Naive thymus-derived CD4-positive, alpha-beta T cell (primary cell): ENCODE results near the gene NAV2. TPM values are rescaled to one million over a fixed set of nuclear protein-coding genes. Genes with fewer than 3 reads are reported as not detected.
"Not testable (repeated sequence)": the region's sequence is repeated elsewhere in the genome, so short reads cannot be mapped to it uniquely, and the experiment has no call there.

Source experiments
- ATAC-seq: fragments of 150-1000 bp; cut with Tn5 transposase; 2 replicates; pipeline ENCODE4 v1.10.0; 2021; ENCODE audit warnings: mild to moderate bottlenecking, moderate library complexity
- CTCF ChIA-PET: fragments of 350-600 bp; sonication (Branson Sonifier 250); formaldehyde crosslinking; loops from one replicate; lab custom pipeline; 2021; ENCODE audit warnings: antibody characterized with exemption; lab: Charles Lee
- POLR2A ChIA-PET: fragments of 350-600 bp; sonication (Branson Sonifier 250); formaldehyde crosslinking; loops from one replicate; lab custom pipeline; 2021; ENCODE audit warnings: antibody characterized with exemption, inconsistent platforms; lab: Charles Lee
- DNase-seq, 9 donors: peaks; one replicate each; pipeline versions ENCODE4 v3.0.0 to v3.0.0-alpha.2; 2020 to 2022; ENCODE audit warnings: mixed read lengths in 1 of 9
- H3K27ac ChIP-seq: one replicate; pipeline ENCODE4 v1.7.0; 2013; ENCODE audit warnings: mild to moderate bottlenecking, low read depth, low read length, moderate library complexity
- H3K27me3 ChIP-seq, 2 donors: one replicate each; pipeline ENCODE4 v1.7.0; 2013; ENCODE audit warnings: low read length in 2 of 2, mild to moderate bottlenecking in 2 of 2, moderate library complexity in 2 of 2; ENCODE audit not compliant: control insufficient read depth in 2 of 2, insufficient read depth in 2 of 2
- H3K36me3 ChIP-seq, 3 experiments: 1 replicate in 2 of 3; 2 replicates in 1 of 3; pipeline ENCODE4 v1.7.0; 2013; ENCODE audit warnings: low read length in 3 of 3, mild to moderate bottlenecking in 3 of 3, moderate library complexity in 1 of 3; ENCODE audit not compliant: insufficient read depth in 3 of 3, control insufficient read depth in 2 of 3
- H3K4me1 ChIP-seq, 2 donors: one replicate each; pipeline ENCODE4 v1.7.0; 2013; ENCODE audit warnings: low read length in 2 of 2, mild to moderate bottlenecking in 2 of 2, moderate library complexity in 1 of 2; ENCODE audit not compliant: control insufficient read depth in 2 of 2, insufficient read depth in 2 of 2
- H3K4me3 ChIP-seq: 2 replicates; pipeline ENCODE4 v1.7.0; 2013; ENCODE audit warnings: mild to moderate bottlenecking, low read length
- H3K9me3 ChIP-seq, 3 experiments: 1 replicate in 2 of 3; 2 replicates in 1 of 3; pipeline ENCODE4 v1.7.0; 2013; ENCODE audit warnings: low read length in 3 of 3; ENCODE audit not compliant: control insufficient read depth in 2 of 3
- H3K27ac Mint-ChIP-seq, 9 donors: one replicate each; pipeline ENCODE4 v1.8.0; 2020 to 2022; ENCODE audit warnings: mixed read lengths in 9 of 9, mild to moderate bottlenecking in 8 of 9, moderate library complexity in 5 of 9, inconsistent platforms in 2 of 9
- H3K27me3 Mint-ChIP-seq, 5 donors: one replicate each; pipeline ENCODE4 v1.8.0; 2021 to 2022; ENCODE audit warnings: mixed read lengths in 5 of 5, mild to moderate bottlenecking in 1 of 5
- H3K36me3 Mint-ChIP-seq, 5 donors: one replicate each; pipeline ENCODE4 v1.8.0; 2020 to 2022; ENCODE audit warnings: mixed read lengths in 5 of 5, mild to moderate bottlenecking in 3 of 5, inconsistent platforms in 1 of 5
- H3K4me1 Mint-ChIP-seq, 7 donors: one replicate each; pipeline ENCODE4 v1.8.0; 2020 to 2022; ENCODE audit warnings: mixed read lengths in 7 of 7, mild to moderate bottlenecking in 3 of 7, inconsistent platforms in 1 of 7
- H3K4me3 Mint-ChIP-seq, 10 donors: one replicate each; pipeline ENCODE4 v1.8.0; 2020 to 2022; ENCODE audit warnings: mild to moderate bottlenecking in 10 of 10, mixed read lengths in 10 of 10, moderate library complexity in 6 of 10, inconsistent platforms in 2 of 10
- H3K9me3 Mint-ChIP-seq, 11 donors: one replicate each; pipeline ENCODE4 v1.8.0; 2020 to 2022; ENCODE audit warnings: mixed read lengths in 11 of 11, mild to moderate bottlenecking in 4 of 11, inconsistent platforms in 1 of 11, moderate library complexity in 1 of 11
- intact Hi-C, 2 donors: fragments of 100-400 bp; cut with micrococcal nuclease; formaldehyde crosslinking; loops; one replicate each; pipeline ENCODE4 v1.15.1; 2023
- polyA plus RNA-seq, 2 donors: library from polyadenylated mRNA; unstranded; fragments of 300-500 nt; fragmentation: Illumina TruSeq; gene quantifications; one replicate each; pipeline ENCODE4 v1.2.3, GENCODE V29; 2021
- total RNA-seq, 6 experiments: library from RNA in 5 of 6; stranded (reverse) in 5 of 6; gene quantifications; 1 replicate in 5 of 6; 2 replicates in 1 of 6; pipeline ENCODE4 v1.2.3 and lab custom pipeline; 2021 to 2026

The NAV2 gene
- total and polyA plus RNA-seq, 7 experiments from 2014 or later, result 0.24 to 2.2 (median 0.48) TPM; not detected in 2

DNA sequence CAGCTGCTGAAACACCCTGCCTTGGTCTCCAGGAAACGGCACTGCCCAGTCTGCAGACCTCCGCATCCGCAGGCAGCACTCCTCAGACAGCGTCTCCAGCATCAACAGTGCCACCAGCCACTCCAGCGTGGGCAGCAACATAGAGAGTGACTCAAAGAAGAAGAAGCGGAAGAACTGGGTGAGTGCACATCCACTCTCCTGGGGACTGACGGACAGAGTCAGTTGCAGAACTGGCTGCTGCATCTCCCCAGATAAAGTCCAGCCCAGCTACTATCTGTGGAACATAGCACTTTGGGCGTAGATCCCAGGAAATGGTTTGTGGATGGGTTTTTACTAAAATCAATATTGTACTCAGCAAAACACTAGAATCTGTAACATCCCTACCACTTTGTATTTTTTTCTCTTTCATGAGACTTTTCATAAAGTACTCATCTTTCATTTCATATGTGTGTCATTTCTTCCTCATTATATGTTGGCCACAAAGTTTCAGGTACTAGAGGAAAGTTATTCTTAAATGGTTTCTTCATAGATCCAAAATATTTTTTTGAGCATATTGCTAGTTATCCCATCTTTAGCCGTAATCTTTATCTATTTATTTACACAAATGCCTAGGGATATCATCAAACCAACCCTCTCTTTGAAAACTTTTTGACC lies 367.5 kb downstream of the NAV2 start:
- Histone ChIP-seq H3K36me3 (no peaks in the 10 kb centered on the region), H3K4me1 (no peaks in the 10 kb centered on the region), H3K27me3 (no peaks in the 10 kb centered on the region), H3K27ac (no peak overlapping the region), H3K9me3 (no peaks in the 10 kb centered on the region), H3K4me3 (no peak overlapping the region)
- intact Hi-C loops, result no loop called here
- no peak for ATAC-seq
- DNase-seq, result no peak
- Mint-ChIP-seq H3K36me3 (no peaks in the 10 kb centered on the region), H3K4me3 (no peak overlapping the region), H3K27me3 (peaks cover 9 to 32% (median 18%) of the 10 kb centered on the region in 5 donors), H3K9me3 (peaks cover 0 to 2% (median 0%) of the 10 kb centered on the region in 11 donors), H3K27ac (no peak overlapping the region), H3K4me1 (peaks cover 0 to 8% (median 0%) of the 10 kb centered on the region in 7 donors)
- POLR2A ChIA-PET, result no interaction called here
- CTCF ChIA-PET, result no interaction called here

GRCh38 chr11:20081336-20081735 lies 368.7 kb downstream of the NAV2 start:
- intact Hi-C loops, result no loop called here
- Histone ChIP-seq H3K36me3 (no peaks in the 10 kb centered on the region), H3K4me3 (no peak overlapping the region), H3K9me3 (no peaks in the 10 kb centered on the region), H3K27me3 (no peaks in the 10 kb centered on the region), H3K27ac (no peak overlapping the region), H3K4me1 (no peaks in the 10 kb centered on the region)
- no peak for ATAC-seq
- Mint-ChIP-seq H3K9me3 (peaks cover 0 to 2% (median 0%) of the 10 kb centered on the region in 11 donors), H3K36me3 (no peaks in the 10 kb centered on the region), H3K4me3 (no peak overlapping the region), H3K27me3 (peaks cover 10 to 22% (median 12%) of the 10 kb centered on the region in 5 donors), H3K27ac (no peak overlapping the region), H3K4me1 (peaks cover 0 to 8% (median 0%) of the 10 kb centered on the region in 7 donors)
- CTCF ChIA-PET, result no interaction called here
- no peak for DNase-seq
- POLR2A ChIA-PET, result no interaction called here

DNA sequence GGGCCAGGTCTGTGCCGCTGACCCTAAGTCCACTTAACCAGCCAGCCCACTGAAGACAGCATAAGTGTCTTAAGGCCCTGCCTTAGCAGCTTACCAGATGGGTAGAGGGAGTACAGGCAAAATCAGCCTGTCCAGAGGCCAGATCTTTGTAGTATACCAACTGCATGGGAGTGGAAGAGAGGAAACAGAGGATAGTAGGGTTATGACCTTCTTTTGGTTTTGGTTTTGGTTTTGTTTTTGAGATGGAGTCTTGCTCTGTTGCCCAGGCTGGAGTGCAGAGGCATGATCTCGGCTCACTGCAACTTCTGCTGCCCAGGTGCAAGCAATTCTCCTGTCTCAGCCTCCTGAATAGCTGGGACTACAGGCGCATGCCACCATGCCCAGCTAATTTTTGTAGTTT lies 371.2 kb downstream of the NAV2 start:
- intact Hi-C loops, H3K36me3 Mint-ChIP-seq, H3K4me1 ChIP-seq, H3K9me3 ChIP-seq, H3K4me3 Mint-ChIP-seq, H3K27ac ChIP-seq, H3K36me3 ChIP-seq, H3K27me3 ChIP-seq, H3K4me1 Mint-ChIP-seq, DNase-seq, ATAC-seq, H3K4me3 ChIP-seq, POLR2A ChIA-PET, CTCF ChIA-PET, H3K27ac Mint-ChIP-seq, H3K9me3 Mint-ChIP-seq: not testable (repeated sequence)
- H3K27me3 Mint-ChIP-seq, result peaks cover 10 to 25% (median 15%) of the 10 kb centered on the region in 5 donors

DNA sequence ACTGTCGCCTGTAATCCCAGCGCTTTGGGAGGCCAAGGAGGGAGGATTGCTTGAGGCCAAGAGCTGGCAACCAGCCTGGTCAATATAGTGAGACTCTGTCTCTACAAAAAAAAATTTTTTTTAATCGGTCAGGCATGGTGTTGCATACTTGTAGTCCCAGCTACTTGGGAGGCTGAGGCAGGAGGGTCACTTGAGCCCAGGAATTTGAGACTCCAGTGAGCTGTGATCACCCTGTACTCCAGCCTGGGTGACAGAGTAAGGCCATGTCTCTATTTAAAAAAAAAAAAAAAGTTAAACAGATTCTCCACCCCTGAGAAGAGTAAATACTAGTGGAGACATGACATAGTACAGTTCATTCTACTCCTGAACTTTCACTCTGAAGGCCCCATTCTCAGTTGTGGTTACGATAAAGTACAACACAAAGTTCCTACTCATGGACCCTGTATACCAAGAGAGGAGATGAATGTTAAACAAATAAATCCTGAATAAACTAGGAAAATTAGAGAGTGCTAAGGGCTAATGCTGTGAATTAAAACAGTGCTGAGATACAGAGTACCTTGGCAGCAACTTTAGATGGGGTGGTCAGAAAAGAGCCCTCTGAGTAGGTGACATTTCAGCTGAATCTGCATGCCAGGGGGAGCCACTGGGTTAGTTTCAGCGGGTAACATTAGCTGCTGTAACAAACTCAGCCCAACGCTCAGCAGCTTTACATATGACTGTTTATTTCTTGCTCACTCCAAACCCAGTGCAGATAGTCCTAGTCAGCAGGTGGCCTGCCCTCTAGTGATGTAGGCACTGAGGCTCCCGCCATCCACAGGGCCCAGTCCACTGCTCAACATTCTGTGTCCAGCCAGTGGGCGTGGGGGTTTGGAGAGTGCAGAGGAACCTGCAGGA lies 372.5 kb downstream of the NAV2 start:
- Histone ChIP-seq H3K36me3 (no peaks in the 10 kb centered on the region), H3K9me3 (no peaks in the 10 kb centered on the region), H3K27ac (no peak overlapping the region), H3K4me3 (no peak overlapping the region), H3K4me1 (no peaks in the 10 kb centered on the region), H3K27me3 (no peaks in the 10 kb centered on the region)
- Mint-ChIP-seq H3K9me3 (peaks cover 0 to 2% (median 0%) of the 10 kb centered on the region in 11 donors), H3K4me1 (peaks cover 0 to 14% (median 5%) of the 10 kb centered on the region in 7 donors), H3K27ac (no peak overlapping the region), H3K36me3 (no peaks in the 10 kb centered on the region), H3K27me3 (peaks cover 12 to 17% (median 16%) of the 10 kb centered on the region in 5 donors), H3K4me3 (no peak overlapping the region)
- DNase-seq (no peak), ATAC-seq (no peak)
- ChIA-PET CTCF (no interaction called here), POLR2A (no interaction called here)
- intact Hi-C loops, result no loop called here

GRCh38 chr11:20085918-20086317 lies 373.3 kb downstream of the NAV2 start:
- Mint-ChIP-seq H3K4me1 (peaks cover 0 to 14% (median 5%) of the 10 kb centered on the region in 7 donors), H3K36me3 (no peaks in the 10 kb centered on the region), H3K9me3 (peaks cover 0 to 2% (median 0%) of the 10 kb centered on the region in 11 donors), H3K27me3 (peaks cover 11 to 17% (median 16%) of the 10 kb centered on the region in 5 donors), H3K4me3 (no peak overlapping the region), H3K27ac (no peak overlapping the region)
- Histone ChIP-seq H3K4me3 (no peak overlapping the region), H3K27ac (no peak overlapping the region), H3K9me3 (no peaks in the 10 kb centered on the region), H3K4me1 (no peaks in the 10 kb centered on the region), H3K36me3 (no peaks in the 10 kb centered on the region), H3K27me3 (no peaks in the 10 kb centered on the region)
- ATAC-seq (no peak), DNase-seq (no peak)
- POLR2A ChIA-PET, result no interaction called here
- CTCF ChIA-PET, result no interaction called here
- intact Hi-C loops, result no loop called here

DNA sequence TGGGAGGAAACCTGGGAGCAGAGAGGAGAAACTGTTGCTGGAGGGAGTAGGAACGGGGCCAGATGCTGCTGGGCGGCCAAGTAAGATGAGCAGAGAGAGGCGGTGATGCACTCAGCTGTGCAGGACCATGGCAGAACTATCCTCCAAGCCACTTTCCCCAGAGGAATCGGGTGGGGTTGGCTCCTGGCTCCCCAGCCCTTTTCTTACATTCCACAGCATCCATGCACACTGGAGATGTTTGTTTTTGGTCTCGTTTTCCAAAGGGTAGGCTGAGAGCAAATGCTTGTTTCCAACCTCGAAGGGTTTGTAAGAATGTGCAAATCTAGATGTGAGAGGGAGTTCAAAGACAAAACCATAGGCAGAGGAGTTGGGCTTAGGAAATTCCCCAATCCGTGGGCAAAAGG lies 374.5 kb downstream of the NAV2 start:
- ChIA-PET CTCF (no interaction called here), POLR2A (no interaction called here)
- Histone ChIP-seq H3K9me3 (no peaks in the 10 kb centered on the region), H3K36me3 (no peaks in the 10 kb centered on the region), H3K4me3 (no peak overlapping the region), H3K27me3 (no peaks in the 10 kb centered on the region), H3K27ac (no peak overlapping the region), H3K4me1 (no peaks in the 10 kb centered on the region)
- Mint-ChIP-seq H3K27ac (no peak overlapping the region), H3K27me3 (peaks cover 5 to 23% (median 16%) of the 10 kb centered on the region in 5 donors), H3K36me3 (no peaks in the 10 kb centered on the region), H3K4me1 (peaks cover 0 to 14% (median 5%) of the 10 kb centered on the region in 7 donors), H3K4me3 (no peak overlapping the region), H3K9me3 (peaks cover 0 to 2% (median 0%) of the 10 kb centered on the region in 11 donors)
- DNase-seq, result no peak
- intact Hi-C loops, result no loop called here
- ATAC-seq, result no peak
